WI38 (cell line): ENCODE data around the gene RCSD1.

Experiments
- H3K4me3 ChIP-seq: 2 replicates; pipeline ENCODE4 v1.5.1; 2011; ENCODE audit warnings: low read depth, mild to moderate bottlenecking, control low read depth, low read length
- CTCF ChIP-seq: IDR thresholded peaks from 2 replicates; pipeline ENCODE4 v1.5.1; 2012; ENCODE audit warnings: low read depth, mild to moderate bottlenecking, control low read depth, low read length

The RCSD1 gene

DNA sequence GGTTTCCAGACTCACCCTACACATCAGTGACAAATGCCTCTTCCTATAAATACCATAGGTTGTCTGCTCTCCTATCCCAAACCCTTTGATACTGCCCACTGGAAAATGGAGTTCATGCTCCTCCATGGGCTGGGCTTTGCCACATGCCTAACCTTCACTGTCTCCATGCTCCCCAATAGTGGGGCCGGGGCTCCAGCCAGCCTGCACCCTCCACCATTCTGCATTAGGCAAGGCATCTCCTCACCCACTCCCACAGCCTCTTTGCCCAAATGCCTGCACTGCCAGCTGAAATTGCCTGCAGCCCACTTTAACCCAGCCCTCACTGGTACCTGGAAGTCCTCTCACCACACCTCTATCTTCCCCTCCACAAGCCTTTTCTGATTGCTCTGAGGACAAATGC lies 73.5 kb downstream of the RCSD1 start:
- no peak for TF ChIP-seq CTCF
- no peak overlapping the region for H3K4me3 ChIP-seq

DNA sequence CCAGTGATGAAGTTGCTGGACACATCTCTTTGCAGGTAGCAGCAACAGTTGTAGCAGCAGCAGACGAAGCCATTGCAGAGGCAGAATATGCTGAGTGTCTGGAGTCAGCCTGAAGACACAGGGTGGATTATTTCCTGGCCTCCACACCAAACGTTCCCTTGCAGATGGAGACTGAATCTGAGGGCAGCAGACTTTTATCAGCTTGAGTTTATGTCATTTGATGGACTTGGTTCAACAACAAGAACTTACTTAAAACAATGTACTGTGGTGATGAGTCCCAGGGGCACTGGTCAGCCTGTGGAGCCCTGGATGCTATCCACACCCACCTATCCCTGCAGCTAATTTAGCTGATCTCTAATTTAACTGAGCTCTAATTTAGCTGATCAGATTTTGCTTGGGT lies 74.7 kb downstream of the RCSD1 start:
- TF ChIP-seq CTCF, result no peak
- no peak overlapping the region for H3K4me3 ChIP-seq

DNA sequence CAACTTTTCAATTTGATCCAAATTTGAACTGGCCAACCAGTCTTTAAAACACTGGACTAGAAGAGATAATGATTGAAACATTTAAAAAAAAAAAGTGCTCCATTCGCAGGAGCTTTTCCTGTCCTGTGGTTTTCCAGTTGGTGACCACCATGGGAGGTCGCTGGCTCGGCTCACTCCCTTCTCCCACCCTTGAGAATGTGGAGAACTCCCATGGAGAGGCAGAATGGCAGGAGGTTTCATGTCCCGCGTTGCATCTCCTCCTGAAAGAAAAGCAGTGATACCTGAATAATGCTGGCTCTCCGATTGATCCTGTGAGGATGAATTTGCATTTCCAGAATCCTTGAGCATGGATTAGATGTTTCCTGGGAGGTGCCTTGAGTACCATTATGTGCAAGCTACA lies 75.2 kb downstream of the RCSD1 start:
- H3K4me3 ChIP-seq, result no peak overlapping the region
- no peak for TF ChIP-seq CTCF

GRCh38 chr1:167706363-167706762 lies 76.3 kb downstream of the RCSD1 start:
- TF ChIP-seq CTCF, result no peak
- no peak overlapping the region for H3K4me3 ChIP-seq

DNA sequence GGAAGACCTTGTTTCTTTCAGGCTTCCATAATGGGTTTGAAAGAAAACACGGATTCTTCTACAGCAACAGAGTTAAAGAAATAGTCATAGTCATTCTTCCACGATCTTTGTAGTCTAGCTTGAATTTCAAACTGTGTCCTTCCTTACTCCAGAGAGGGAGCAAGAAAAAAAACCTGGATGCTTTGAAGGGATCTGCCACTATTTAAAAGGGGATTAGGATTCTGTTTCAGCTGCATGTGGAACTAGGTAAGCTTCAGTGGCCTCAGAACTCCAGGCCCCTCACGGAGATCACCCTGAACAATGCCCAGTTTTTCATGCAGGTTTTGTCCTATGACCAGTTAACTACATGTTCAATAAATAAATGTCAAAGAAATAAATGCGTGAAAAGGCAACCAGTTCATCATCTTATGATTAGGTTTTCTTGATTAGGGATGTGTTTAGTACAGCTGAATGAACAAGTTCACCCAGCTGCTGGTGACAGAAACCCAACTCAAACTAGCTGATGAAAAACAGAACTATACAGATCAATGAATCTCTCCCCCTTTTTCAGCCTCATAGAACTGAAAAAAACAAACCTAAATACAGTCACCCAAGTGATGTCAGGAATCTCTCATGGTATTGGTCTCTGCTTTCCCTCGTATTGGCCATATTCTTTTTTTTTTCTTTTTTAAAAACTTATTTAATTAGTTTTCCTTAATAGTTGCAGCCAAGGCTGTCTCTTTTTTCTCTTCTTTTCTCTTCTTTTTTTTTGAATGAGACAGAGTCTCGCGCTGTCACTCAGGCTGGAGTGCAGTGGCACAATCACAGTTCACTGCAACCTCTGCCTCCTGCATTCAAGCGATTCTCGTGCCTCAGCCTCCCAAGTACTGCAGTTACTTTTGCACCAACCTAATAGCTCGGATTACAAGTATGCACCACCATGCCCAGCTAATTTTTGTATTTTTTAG lies 77.2 kb downstream of the RCSD1 start:
- TF ChIP-seq CTCF, result no peak
- no peak overlapping the region for H3K4me3 ChIP-seq

DNA sequence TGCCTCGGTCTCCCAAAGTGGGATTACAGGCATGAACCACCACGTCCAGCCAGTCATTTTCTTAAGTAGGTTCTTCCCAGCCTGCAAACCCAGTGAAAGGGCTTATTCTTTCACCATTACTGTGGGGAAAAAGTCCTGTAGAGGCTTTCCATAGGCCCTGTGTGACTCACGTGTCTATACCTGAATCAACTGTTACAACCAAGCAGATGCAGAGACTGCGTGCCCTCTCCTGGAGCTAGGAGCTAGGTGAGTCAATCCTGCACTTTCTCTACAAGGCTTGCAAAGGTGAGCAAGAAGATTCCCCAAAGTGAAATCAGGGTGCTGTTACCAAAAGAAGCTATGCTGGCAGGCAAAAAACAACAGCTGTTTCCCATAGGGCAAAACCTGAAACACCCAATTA lies 77.9 kb downstream of the RCSD1 start:
- H3K4me3 ChIP-seq, result no peak overlapping the region
- no peak for TF ChIP-seq CTCF

GRCh38 chr1:167708940-167709389 lies 78.9 kb downstream of the RCSD1 start:
- H3K4me3 ChIP-seq, result no peak overlapping the region
- TF ChIP-seq CTCF, result no peak
